Measurements from ENCODE around the gene HTR2B. TPM values are rescaled to one million over a fixed set of nuclear protein-coding genes. Genes with fewer than 3 reads are reported as not detected.
"Not testable (repeated sequence)": the region's sequence is repeated elsewhere in the genome, so short reads cannot be mapped to it uniquely, and the experiment has no call there.

HTR2B gene
- polyA plus RNA-seq, 1 experiment = 0.92 TPM

DNA sequence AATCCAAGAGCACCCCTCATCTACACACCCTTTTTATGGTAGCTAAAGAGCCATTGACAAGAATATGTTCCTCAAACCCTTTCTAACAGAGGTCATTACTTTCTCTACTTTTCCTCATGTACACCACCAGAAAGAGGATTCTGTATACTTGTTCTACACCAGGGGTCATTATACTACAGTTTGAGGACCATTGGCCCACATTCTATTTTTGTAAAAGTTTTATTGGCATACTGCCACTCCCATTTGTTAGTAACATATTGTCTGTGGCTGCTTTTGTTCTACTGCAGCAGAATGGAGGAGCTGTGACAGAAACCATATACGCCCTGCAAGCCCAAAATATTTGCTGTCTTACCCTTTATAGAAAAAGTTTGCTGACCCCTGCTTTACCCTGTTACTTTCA is 14.3 kb downstream of the HTR2B start:
- CTCF ChIA-PET = interaction anchor here (0.8 to 4.3 kb wide), 14 partner anchors 9 to 131 kb away, joined by 3 to 44 read pairs (median 4); partner anchors contain the start of gene ARMC9
- POLR2A ChIA-PET = no interaction called here
- peaks cover 3% of the 10 kb centered on the region; the same call in 1 of the 2 replicates for H3K36me3 ChIP-seq (ENCODE audit: control insufficient read depth, insufficient read depth, low read length)
- no peak overlapping the region for H3K4me3 ChIP-seq (ENCODE audit: low read depth, low read length)
- TF ChIP-seq, protein P1, sequence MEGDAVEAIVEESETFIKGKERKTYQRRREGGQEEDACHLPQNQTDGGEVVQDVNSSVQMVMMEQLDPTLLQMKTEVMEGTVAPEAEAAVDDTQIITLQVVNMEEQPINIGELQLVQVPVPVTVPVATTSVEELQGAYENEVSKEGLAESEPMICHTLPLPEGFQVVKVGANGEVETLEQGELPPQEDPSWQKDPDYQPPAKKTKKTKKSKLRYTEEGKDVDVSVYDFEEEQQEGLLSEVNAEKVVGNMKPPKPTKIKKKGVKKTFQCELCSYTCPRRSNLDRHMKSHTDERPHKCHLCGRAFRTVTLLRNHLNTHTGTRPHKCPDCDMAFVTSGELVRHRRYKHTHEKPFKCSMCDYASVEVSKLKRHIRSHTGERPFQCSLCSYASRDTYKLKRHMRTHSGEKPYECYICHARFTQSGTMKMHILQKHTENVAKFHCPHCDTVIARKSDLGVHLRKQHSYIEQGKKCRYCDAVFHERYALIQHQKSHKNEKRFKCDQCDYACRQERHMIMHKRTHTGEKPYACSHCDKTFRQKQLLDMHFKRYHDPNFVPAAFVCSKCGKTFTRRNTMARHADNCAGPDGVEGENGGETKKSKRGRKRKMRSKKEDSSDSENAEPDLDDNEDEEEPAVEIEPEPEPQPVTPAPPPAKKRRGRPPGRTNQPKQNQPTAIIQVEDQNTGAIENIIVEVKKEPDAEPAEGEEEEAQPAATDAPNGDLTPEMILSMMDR (IDR thresholded peaks at IDR 0.05; ENCODE audit: insufficient read depth, low read depth, low read length) = 0 out of 2 replicates have a peak, but pooled peaks have one; percentile 33
- H3K27me3 ChIP-seq (ENCODE audit: control insufficient read depth, insufficient read depth, low read length) = no peaks in the 10 kb centered on the region
- DNase-seq (ENCODE audit: low read depth) = no peak

GRCh38 chr2:231104115-231104713 is 20.6 kb downstream of the HTR2B start:
- H3K27me3 ChIP-seq (ENCODE audit: control insufficient read depth, insufficient read depth, low read length) = no peaks in the 10 kb centered on the region
- no peak overlapping the region for H3K4me3 ChIP-seq (ENCODE audit: low read depth, low read length)
- ChIA-PET CTCF (interaction anchor here (0.6 to 4.6 kb wide), 33 partner anchors 8 to 352 kb away, joined by 3 to 104 read pairs (median 4); partner anchors contain the start of gene ARMC9), POLR2A (no interaction called here)
- TF ChIP-seq, protein P1 (IDR thresholded peaks at IDR 0.05; ENCODE audit: insufficient read depth, low read depth, low read length) = peak; percentile 84
- peaks cover 5% of the 10 kb centered on the region; the same call in 1 of the 2 replicates for H3K36me3 ChIP-seq (ENCODE audit: control insufficient read depth, insufficient read depth, low read length)
- peak; percentile 31 for DNase-seq (ENCODE audit: low read depth)

- H3K4me3 ChIP-seq (ENCODE audit: low read depth, low read length) = no peak overlapping the region
- TF ChIP-seq, protein P1 (IDR thresholded peaks at IDR 0.05; ENCODE audit: insufficient read depth, low read depth, low read length) = no peak
- no peak for DNase-seq (ENCODE audit: low read depth)
- POLR2A ChIA-PET = no interaction called here
- CTCF ChIA-PET = interaction anchor here (1.0 to 4.6 kb wide), 8 partner anchors 17 to 310 kb away, joined by 3 to 104 read pairs (median 8); partner anchors contain the start of gene ARMC9
- H3K36me3 ChIP-seq (ENCODE audit: control insufficient read depth, insufficient read depth, low read length) = peaks cover 5% of the 10 kb centered on the region
- no peaks in the 10 kb centered on the region for H3K27me3 ChIP-seq (ENCODE audit: control insufficient read depth, insufficient read depth, low read length)
Observed at GRCh38 chr2:231102772-231103171, 22.1 kb downstream of the HTR2B start.

DNA sequence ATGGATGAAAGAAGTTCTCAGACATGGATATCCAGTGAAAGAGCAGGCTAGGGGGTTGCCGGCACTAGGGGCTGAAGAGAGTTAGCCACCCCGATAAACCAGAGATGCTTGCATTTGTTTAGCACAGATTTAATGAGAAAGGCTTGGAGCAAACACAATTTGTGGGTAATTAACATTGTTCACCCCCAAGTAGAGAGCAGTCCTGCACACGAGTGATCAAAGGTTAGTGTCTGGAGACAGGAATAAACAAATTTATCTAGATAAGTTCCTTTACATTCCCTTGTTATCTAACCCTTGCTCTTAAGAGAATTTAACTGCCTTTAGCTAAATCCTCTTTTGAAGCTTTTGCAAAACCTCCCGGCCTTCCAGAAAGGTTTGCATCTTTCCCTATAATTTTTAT is 23.9 kb downstream of the HTR2B start:
- POLR2A ChIA-PET = no interaction called here

DNA sequence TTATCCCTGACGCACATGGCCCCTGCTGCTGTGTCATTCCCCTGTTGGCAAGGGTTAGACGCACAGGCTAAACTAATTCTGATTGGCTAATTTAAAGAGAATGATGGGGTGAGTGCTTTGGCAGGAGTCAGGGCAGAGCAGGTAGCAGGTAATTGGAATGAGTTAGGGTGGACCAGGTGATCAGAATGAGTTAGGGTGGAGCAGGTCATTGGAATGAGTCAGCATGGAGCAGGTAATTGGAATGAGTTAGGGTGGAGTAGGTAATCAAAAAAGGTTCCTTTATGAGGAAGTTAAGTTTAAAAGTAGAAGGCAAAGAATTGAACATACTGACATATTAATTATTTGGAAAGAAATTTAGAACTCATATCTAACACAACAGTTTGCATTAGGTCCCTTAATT is 24.5 kb downstream of the HTR2B start:
- CTCF ChIA-PET; H3K36me3 ChIP-seq (ENCODE audit: control insufficient read depth, insufficient read depth, low read length); H3K27me3 ChIP-seq (ENCODE audit: control insufficient read depth, insufficient read depth, low read length); H3K4me3 ChIP-seq (ENCODE audit: low read depth, low read length); POLR2A ChIA-PET; DNase-seq (ENCODE audit: low read depth): not testable (repeated sequence)

More for the DNA sequence above, 23.9 kb downstream of the HTR2B start:
- TF ChIP-seq, protein P1 (IDR thresholded peaks at IDR 0.05; ENCODE audit: insufficient read depth, low read depth, low read length) = no peak
- CTCF ChIA-PET = interaction anchor here (0.8 to 4.6 kb wide), 5 partner anchors 21 to 196 kb away, joined by 3 to 104 read pairs (median 3); partner anchors contain the start of gene ARMC9
- Histone ChIP-seq H3K36me3 (ENCODE audit: control insufficient read depth, insufficient read depth, low read length) (peaks cover 5% of the 10 kb centered on the region), H3K27me3 (ENCODE audit: control insufficient read depth, insufficient read depth, low read length) (no peaks in the 10 kb centered on the region), H3K4me3 (ENCODE audit: low read depth, low read length) (no peak overlapping the region)
- DNase-seq (ENCODE audit: low read depth) = no peak
